Anterior cingulate cortex (tissue), 58 donors: ENCODE results near the gene ZC3H4.
"Not testable (repeated sequence)": the region's sequence is repeated elsewhere in the genome, so short reads cannot be mapped to it uniquely, and the experiment has no call there.

ENCODE experiments used
- DNase-seq, 58 donors: peaks; one replicate each; lab custom pipeline; 2025; lab: John Stamatoyannopoulos, UW

ZC3H4 gene

DNA sequence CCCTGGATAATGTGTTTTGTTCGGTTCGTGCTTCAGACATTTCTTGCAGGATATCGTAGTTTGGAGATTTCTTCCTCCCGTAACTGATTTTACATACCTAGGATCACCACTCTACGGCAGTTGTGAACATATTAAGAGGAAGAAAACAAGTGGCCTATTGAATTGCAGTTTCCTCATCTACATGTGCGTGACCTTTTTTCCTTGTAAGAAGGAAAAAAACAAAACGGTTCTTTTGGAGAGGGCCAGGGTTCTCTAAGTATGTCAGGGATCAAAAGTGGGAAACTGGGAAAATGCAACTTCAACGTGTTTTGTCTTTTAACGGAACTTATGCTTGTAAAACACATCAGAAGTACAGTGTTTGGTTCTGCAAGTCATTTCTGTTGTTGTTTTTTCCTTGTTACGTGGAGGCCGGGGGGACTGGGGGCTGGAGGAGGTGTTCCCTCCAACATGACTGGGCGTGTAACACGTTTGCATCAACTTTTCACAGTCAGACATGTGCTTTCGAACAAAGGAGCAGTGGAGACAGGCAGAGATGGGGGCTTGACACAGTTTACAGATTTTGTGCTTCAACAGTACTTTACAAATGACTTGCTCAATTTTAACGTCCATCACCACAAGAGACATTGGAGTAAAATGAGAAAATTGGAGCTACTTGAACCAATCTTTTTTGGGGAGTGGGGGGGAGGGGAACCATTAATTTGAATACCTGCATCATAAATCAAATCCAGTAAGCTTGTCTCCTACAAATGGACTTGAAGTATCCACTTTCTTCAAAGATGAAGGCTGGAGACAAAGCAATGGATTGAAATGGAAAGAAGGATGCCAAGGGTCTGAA, 3.8 kb downstream of the ZC3H4 start:
- DNase-seq, result peak in 8 of 58 donors; percentile 9 to 58 (median 22)

DNA sequence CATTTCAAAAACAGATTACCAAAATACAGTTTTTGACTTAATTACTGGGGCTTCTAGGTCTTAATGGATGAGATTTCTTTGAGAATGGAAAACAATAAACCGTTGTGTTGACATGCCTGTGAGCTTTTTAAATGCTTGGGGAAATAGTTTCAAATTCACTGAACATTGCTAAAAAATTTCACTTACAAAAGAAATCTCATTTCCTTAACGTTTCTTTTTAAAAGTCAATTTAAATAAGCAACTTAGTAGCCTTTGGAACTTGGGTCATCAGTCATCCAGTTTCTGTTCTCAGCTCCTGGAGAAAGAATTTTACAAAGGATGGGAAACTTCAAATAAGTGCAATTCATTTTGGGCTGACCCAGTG, 4.4 kb downstream of the ZC3H4 start:
- no peak for DNase-seq

DNA sequence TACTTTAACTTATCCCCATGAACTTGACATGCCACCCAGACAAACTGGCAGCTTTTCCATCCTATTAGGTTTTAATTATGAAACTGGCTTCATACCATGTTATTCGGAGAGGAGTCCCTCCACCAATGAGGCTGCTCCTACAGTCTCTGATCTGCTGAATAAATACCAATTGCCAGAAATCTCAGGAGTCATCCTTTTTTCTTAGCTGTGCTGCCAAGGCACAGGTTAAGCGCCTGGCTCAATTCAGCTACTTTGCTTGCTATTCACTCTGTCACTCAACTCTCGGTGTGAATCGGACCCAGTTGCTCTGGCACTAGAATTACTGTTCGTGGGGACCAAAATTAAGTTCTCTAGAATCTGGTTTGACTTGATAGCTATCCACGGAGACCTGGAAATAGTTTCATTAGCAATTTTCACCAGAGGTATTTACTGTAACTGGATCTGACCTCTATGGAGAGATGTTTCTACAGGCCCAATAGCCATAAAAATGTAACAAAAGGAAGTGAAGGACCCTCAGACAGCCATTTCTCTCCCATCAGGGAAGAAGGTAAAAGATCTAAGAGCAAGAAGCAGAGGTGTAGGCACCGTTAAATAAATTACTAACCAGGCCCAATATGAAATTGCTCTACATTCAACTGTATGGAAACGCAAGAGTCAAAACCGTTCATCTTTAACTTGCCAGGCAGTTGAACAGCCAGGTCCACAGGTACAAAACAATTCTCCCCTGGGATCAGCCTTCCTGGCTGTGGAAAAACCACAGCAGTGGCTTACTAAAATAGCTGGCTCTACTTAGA, 5.4 kb downstream of the ZC3H4 start:
- peak in 3 of 58 donors; percentile 13 to 43 (median 18) for DNase-seq

DNA sequence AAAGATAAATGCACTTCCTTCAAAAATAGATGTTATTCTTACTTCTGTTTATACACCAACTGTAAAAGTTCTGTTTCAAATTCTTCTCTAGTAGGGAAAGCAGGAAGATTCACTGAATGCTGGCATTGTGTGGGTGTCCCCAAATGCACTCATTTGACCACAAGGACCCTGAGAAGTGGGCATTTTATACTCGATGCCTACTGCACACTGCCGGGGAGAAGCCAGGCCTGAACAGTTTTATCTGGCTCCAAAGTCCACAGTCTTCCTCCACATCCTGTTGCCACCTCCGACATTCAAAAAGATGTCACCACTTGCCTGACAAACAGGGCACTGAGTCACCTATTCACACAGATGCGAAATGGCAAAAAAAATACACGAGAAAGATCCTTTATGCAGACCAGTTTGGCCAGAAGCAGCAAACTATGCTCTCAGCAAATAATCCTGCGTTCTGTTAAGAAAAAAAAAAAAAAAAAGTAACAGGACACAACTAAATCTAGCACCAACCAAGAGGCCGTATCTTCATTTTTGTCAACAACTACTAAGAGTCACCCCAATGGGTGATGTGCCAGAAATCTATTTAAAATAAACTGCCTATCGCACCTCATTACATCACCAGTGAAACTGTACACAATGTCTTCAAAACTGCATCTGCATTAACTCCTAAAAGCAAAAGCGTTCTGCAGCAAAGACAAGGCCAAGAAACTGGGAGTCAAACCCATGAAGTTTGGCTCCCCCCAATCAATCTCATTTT, 6.2 kb downstream of the ZC3H4 start:
- DNase-seq, result peak in 7 of 58 donors; percentile 12 to 69 (median 19)

DNA sequence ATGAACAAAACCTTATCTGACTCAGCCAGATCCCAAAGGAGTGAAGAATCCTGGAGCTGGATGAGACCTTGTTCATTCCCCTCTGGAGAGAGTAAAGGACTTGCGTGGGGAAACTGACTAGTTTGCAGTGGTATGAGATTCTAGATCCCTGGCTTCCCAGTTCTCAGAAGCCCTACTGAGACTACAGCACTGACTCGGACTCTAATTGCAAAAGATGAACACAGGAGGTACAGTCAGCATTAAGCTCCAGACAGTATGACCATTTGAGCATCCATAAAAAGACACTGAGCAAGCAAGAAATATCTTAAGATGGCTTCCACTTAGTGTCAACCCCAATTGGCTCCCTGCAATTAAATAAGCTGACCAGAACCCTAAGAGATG, 6.8 kb downstream of the ZC3H4 start:
- DNase-seq, result no peak

DNA sequence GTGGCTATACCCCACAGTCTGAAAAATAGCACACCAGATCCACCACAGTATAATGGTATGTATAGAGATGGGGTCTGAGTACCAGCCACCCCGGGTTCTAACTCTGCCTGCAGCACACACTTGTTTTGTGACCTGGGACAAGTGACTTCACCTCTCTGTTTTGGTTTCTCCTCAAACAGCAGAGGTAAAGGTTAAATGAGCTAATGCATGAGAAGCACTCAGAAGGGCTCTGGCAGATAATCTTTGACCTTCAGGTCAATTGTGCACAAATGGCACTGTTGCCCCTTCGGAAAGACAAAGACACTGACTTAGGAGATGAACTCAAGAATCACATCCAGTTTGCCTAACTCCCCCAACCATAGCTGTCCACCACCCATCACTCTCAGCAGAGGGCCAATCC, 7.7 kb downstream of the ZC3H4 start:
- no peak for DNase-seq

DNA sequence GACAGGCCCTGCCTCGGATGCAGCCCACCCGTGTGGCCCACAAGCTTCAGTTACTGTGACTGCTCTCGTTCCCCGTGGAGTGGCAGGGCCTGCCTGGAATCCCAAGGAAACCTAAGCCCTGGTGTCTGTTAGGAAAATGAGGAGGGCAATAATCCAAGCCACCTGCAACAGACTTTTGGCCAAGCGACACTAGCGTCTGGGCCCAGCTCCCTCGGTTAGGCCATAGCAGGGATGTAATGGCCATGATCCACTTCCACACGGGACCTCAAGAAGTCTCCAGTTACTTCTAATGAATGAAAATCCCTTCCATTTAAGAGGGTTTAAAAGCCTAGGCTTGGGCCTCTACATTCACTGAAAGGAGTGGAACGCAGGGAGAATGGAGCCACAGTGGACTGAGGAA, 8.9 kb downstream of the ZC3H4 start:
- DNase-seq, result no peak

DNA sequence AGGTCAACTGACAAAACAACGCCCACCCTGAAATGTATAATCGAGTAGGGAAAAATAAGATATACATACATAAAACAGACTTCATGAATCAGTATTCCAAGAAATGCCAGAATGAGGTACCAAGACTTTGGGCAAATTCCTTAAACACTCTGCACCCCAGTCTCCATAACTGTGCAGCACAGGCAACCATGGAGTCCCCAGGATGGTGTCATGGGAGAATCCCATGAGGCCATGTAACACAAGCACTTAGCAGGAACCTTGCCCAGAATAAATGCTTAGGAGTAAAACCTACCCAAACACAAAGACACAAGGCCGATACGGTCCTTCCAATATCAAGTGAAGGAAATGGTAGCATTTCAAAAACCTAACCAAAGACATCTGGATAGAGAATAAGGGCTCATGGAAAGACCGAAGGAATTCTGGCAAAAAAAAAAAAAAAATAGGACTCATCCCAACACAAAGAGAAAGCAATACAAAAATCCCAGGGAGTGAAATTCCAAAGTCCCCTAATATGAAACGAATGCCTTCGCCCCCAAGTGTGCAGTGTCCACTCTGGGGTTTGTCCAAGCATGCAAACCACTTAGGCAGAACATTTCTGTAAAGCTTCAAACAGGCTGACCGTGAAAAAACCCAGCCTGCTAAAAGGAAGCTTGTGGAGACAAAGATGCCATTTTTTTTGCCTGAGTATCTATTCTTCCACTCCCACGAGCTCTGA, 11.1 kb downstream of the ZC3H4 start:
- DNase-seq, result no peak

DNA sequence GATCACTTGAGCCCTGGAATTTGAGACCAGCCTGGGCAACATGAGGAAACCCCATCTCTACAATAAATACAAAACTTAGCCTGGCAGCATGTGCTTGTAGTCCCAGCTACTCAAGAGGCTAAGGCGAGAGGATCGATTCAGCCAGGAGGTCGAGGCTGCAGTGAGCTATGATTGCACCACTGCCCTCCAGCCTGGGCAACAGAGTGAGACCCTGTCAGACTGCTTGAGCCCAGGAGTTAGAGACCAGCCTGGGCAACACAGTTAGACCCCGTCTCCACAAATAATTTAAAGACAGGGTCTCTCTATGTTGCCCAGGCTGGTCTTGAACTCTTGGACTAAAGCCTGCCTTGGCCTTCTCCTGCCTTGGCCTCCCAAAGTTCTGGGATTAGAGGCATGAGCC, 12.5 kb downstream of the ZC3H4 start:
- DNase-seq, result not testable (repeated sequence)

DNA sequence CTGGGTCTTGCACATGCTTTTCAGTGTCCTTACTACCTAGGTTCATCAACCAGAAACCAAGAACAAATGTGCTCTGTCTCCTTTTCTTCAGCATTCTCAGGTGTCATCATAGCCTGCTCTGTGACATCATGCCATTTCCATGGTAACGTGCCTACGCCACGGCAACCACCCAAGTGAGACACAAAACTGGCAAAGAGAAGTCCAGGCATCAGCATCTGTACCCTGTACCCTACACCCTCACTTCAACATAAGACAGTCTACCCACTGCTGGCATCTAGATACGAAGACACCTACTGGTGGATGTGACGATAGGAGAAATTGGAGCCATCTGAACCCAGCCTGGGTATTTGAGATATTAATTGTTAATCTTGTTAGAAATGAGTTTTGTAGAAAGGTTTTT, 13.3 kb downstream of the ZC3H4 start:
- no peak for DNase-seq

DNA sequence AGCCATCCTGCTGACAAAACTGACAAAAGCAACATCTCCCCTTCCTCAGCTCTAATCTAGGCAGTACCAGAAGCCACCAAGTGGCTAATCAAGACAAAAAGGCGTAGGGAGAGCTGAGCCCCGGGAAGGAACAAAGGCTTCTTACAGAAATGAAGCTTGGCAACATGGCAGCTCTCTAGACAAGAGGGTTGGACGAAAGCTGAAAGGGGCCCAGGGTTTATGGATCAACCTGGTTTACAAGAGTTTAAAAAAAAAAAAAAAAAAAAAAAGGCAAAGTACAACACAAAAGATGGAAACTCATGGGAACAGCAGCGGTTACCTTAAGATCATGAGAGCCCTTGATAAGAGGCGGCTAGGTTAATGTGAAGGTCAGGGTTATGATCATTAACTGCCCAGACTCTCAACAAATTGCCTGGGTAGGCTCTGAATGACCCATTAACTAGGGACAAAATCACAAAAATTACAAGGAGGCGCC, 14.0 kb downstream of the ZC3H4 start:
- peak in 3 of 58 donors; percentile 9 to 40 (median 28) for DNase-seq

DNA sequence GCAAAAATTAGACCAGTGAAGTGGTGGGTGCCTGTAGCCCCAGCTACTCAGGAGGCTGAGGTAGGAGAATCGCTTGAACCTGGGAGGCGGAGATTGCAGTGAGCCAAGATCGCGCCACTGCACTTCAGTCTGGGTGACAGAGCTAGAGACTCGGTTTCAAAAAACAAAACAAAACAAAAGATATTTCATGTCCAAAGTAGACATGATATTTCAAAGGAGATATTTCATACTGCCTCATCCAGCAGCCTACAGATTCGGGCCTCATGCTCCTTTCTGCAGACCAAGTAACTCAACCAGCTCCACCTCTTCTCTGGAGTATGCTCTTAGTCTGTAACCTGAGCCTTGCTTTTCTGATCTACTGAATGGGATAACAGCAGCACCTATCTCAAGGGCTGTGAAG, 15.0 kb downstream of the ZC3H4 start:
- no peak for DNase-seq

DNA sequence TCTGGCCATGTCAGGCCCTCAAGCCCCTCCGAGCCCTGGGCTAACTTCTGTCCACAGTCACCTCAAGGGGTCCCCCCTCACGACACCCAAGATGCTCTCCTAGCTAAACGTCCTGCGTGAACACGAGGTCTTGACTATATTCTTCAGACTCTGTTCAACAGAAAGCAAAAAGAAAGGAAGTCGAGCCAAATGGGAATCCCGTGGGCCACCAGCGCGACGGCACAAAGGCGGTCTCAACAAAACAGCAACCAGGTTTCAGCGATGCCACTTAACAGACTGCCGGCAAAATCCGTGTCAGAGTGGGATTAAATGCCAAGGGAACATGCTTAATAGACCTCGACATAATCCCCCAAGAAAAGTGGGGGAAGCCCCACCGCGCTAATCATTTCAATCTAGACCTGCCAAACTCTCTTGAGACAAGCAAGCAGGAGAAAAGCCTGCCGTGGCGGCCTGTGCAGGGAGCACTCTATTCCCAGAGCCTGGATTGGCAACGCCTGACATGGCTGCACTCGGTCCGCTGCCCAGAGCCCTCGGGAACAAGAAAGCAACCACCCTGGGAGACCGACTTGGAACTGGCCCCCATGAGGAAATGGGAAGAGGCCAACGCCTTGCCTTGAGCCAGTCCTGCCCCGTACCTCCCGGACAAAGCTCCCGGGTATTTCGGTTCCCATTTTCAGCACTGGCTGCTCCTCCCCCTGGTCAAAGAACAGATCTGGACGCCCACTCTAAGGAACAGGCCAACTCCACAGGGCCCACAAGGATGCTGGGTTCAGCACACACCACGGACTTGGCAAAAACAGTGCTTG, 16.0 kb downstream of the ZC3H4 start:
- DNase-seq, result peak in 56 of 58 donors; percentile 13 to 94 (median 70)

DNA sequence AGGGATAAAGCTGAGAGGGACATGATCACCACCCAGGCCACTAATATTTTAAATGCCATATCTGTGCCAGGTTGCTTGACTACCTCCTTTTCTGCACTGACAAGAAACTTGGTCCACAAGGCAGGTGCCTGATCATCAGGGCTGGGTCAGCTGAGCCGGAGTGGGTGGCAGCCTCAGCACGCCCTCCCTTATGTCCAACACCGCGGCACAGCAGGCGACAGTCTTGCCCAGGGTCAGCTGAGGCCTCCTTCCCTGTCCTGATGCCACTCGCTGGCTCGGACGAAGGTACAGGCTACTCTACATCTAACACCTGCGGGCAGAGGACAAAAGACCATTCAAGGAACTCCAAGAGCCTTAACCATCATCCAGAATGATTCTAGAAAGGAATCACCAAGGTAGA, 16.9 kb downstream of the ZC3H4 start:
- DNase-seq, result peak in 3 of 58 donors; percentile 17 to 22 (median 22)

DNA sequence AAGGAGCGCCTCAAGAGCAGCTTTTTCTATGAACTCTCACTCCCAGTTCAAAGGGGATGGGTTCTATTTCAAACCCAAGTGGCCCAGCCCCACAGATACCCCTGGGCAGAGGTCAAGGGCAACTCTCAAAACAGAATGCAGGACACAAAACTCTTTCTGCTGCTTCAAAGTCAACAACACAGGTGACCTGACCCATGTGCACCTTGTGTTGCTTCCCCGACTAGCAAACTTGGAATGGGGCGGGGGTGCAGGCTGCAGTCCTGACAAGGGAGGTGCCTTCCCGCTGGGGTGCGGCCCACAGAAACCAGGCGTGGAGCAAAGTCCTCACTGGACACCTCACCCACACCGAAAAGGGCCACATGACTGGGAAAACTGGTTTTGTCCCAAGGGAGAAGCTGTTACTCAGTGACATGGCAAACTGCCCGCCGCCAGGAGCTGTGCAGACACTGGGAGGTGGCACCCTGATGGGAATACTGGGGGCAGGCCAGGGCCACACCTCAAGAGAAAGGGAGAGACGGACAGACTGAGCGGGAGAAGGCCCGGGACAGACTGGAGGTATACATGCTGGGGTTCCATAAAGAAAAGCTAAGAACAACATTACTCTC, 17.4 kb downstream of the ZC3H4 start:
- DNase-seq, result no peak

DNA sequence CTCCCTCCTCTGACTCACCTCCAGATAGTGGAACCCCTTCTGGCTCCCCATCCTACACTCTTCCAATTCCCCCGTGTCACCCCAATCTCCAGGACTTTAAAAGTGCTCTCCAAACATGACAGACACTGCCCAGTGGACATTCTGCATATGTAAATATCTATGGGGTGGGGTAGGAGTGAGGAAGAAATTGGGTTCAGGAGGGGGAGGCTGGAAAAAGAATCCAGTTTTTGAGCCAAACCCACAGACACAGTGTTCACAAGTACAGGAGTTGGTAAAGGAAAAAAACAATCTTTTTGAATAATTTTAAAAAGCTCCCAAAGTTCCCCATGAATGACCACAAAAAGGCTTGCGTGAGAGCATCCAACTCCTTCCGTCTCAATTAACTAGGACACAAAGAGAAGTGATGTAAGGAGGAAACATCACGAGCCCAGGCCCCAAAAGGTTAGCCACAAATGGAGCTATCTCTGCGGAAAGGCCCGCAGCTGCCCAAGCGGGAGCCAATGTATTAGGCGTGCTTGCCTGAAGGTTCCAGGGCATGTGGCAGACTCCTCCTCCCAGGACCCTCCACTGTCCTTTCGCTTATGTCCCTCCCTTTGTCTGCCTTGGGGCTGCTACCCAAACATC, 18.0 kb downstream of the ZC3H4 start:
- DNase-seq, result no peak

DNA sequence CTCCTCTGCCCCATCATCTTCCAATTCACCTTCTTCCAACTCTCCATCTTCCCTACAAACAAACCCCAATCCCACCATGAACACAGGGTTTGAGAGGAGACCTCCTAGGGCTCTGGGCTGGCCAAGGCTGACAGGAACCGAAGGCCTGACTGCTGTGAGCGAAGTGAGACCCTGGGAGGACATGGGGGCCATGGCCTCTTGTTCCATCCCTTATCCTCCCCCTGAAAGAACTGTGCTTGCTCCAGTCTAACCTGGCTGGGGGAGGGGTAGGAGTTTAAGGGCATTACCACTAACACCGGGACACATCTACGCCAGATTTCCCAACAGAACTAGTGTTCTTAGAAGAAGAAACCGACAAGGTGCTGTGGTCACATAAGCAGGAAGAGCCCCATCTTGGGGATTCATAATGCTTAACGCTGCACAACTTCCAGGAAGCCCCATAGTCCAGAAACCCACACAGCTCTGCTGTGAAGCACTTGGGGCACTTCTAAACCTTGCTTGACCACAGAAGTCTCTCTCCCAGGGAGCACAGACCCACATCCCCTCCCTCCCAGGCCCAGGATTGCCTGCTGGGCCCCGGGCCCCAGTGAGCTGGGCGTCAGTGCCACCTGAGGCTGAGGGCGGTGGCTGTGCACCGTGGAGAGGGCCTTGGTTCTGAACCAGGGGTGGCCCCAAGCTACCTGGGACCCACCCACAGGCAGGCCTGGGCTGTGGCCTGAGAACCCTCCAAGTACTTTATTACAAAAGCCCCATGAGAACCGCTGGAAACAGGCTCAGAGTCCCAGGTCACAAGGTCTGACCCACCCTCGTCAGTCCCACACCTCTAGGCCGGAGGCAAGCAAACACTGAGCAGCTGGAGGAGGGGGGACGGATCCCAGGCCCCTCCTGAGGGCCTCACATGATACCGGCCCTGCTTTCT, 18.8 kb downstream of the ZC3H4 start:
- DNase-seq, result no peak
